DMS53 treated with DMSO at 0.1 percent for 48 hours (cell line): ENCODE results near the gene BUD23.
A peak's percentile ranks its signal among the peaks of the same experiment; 100 is the strongest.

ENCODE experiments used
- DNase-seq: peaks from one replicate; lab custom pipeline; 2025; ENCODE audit not compliant: unreplicated experiment; lab: John Stamatoyannopoulos, UW

BUD23 gene

DNA sequence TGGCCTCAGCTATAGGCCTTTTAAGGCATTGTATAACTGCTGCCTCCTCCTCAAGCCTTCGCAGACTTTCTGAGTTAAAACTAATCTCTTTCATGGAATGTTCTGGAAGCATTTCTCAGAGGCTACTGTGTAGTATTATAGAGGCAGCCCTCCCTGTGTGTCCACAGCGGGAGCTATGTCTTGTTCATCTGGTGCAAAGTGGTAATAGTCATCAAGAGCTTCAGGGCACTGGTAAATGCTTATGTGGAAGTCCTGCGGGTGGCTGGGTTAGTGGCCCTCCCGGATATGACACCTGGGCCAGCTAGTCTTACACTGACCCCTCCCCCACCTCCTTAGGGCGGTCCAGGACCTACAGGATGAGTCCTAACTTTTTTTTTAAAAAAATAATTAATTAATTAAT lies 57.4 kb downstream of the BUD23 start:
- peak; percentile 16 for DNase-seq

DNA sequence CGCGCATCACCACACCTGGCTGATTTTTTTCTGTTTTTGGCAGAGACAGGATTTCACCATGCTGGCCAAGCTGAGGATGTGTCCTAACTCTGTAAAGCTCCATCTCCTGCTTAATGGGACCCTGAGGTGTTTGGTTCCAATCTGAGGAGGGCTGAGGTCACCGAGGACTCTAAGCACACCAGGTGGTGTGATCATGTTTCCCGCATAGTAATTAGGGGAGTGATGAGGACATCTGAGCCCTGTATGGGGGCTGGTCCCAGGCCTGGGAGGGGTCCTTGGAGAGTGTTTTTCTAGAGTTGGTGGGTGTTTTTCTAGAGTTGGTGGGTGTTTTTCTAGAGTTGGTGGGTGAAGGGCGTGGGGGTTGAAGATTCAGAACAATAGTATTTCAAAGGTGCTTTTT lies 58.2 kb downstream of the BUD23 start:
- DNase-seq, result peak; percentile 86

DNA sequence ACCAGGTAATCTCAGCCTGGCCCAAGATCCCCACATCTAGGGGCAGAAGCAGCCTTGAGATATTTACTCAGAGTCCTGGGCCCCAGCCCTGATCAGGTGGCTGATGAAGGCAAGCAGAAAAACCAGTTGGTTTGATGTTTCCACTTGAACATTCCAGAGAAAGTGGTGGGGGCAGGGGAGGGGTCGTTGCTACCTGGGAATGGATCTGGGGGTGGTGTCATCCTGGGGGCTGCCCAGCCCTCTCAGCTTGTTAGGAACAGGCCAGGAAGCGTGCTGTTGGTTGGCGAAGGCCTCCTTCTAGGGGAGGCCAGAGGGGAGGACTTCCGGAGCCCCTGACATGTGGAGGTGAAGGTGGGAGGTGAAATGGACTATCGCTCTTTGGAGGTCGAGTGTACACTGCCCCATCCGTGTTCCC lies 58.9 kb downstream of the BUD23 start:
- DNase-seq, result peak; percentile 85

DNA sequence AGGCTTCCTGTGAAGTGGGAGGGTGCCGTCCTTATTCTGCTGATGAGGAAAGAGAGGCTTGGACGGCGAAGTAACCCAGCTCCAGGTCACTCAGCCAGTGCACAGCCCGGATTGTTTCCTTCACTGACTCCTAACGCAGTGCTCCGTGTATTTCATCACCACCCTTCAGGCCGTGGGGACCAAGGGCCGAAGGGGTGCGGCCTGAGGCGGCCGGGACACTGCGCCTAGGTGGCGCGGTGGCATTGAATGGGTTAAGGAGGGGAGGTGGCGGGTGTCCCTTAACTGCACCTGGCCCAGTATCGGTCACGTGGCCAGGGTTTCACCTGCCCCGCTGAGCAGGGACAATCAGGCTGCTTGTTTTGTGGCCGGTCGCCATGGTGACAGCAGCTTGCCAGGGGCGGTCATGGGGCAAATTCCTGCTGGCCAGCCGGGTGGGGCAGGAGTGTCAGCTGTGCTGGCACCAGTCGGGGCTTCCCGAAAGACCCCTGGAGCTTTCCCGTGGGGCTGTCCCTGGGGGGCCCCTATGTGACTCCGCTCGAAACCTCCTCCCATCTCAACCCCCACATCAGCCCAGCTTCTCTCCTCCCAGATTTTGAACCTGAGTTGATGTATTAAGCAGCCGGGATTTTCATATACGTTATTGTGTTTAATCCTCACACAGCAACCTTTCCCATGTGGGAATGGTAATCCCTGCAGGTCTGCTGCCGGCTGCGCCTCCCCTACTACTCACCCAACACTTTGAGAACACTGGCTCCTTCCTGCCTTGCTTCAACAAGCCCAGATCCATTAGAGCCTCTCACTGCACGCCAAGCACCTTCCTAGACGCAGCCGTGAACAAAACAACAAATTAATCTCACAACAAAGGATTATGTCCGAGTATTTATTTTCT lies 59.6 kb downstream of the BUD23 start:
- DNase-seq, result peak; percentile 97

DNA sequence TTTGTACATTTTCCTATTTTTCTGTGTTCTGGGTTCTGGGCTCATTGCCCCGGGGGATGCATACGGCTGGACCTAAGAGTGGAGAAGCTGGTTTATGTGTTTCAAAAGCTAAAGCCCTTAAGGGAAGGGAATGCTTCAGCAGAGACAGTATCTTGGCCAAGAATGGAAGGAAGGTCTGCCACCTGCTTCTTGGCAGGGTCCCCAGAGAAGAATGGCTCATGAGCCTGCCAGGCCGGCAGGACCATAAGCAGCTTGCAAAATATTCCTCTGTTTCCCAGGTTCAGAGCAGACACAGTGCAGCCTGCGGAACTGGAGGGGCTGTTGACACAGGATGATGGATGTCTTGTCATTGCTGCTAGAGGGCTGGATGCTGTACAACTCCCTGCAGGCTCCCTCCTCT lies 63.0 kb downstream of the BUD23 start:
- no peak for DNase-seq
